WTC11 (cell line): Measurements from ENCODE around the gene GPR156. TPM values are rescaled to one million over a fixed set of nuclear protein-coding genes. Genes with fewer than 3 reads are reported as not detected.

Source experiments
- ATAC-seq: fragments of 200-7000 bp; cut with Tn5 transposase; 2 replicates; pipeline ENCODE4 v1.10.0; 2021; ENCODE audit warnings: mild to moderate bottlenecking, moderate library complexity
- CTCF ChIA-PET: fragments of 300-600 bp; sonication (Branson Sonifier 250); formaldehyde crosslinking; loops from one replicate; lab custom pipeline; 2021; ENCODE audit warnings: antibody characterized with exemption; lab: Charles Lee
- POLR2A ChIA-PET: fragments of 350-600 bp; sonication (Branson Sonifier 250); formaldehyde crosslinking; loops from one replicate; lab custom pipeline; 2021; ENCODE audit warnings: antibody characterized with exemption; lab: Charles Lee
- DNase-seq: peaks from one replicate; pipeline ENCODE4 v3.0.0; 2021; ENCODE audit warnings: low spot score
- H3K27ac Mint-ChIP-seq: 2 replicates; pipeline ENCODE4 v1.8.0; 2021; ENCODE audit warnings: mixed read lengths
- H3K27me3 Mint-ChIP-seq: 2 replicates; pipeline ENCODE4 v1.8.0; 2021; ENCODE audit warnings: low read depth, mild to moderate bottlenecking, moderate library complexity, mixed read lengths
- H3K36me3 Mint-ChIP-seq: 2 replicates; pipeline ENCODE4 v1.8.0; 2021; ENCODE audit warnings: mixed read lengths
- H3K4me1 Mint-ChIP-seq: 2 replicates; pipeline ENCODE4 v1.8.0; 2022; ENCODE audit warnings: mixed read lengths
- H3K4me3 Mint-ChIP-seq: 2 replicates; pipeline ENCODE4 v1.8.0; 2021; ENCODE audit warnings: mild to moderate bottlenecking, moderate library complexity, mixed read lengths
- H3K9me3 Mint-ChIP-seq: 2 replicates; pipeline ENCODE4 v1.8.0; 2021; ENCODE audit warnings: mixed read lengths
- CBFB ChIP-seq: sonication (generic); formaldehyde crosslinking; IDR thresholded peaks from 2 replicates; pipeline ENCODE4 v1.8.1; 2022; ENCODE audit warnings: mild to moderate bottlenecking, low read depth, missing genetic modification reagents
- CDX4 ChIP-seq: fragments of 250-450 bp; sonication (Bioruptor Pico); IDR thresholded peaks from 2 replicates; pipeline ENCODE4 v1.9.0; 2021; ENCODE audit warnings: moderate library complexity, mild to moderate bottlenecking, inconsistent platforms, borderline replicate concordance
- HMGA2 ChIP-seq: fragments of 250-450 bp; sonication (Bioruptor Pico); IDR thresholded peaks from 2 replicates; pipeline ENCODE4 v1.4.0; 2021; ENCODE audit warnings: mild to moderate bottlenecking, moderate library complexity
- IRF2 ChIP-seq: sonication (generic); formaldehyde crosslinking; IDR thresholded peaks from 2 replicates; pipeline ENCODE4 v1.8.0; 2022; ENCODE audit warnings: low read depth, missing genetic modification reagents, borderline replicate concordance
- JAZF1 ChIP-seq: fragments of 250-450 bp; sonication (Bioruptor Pico); IDR thresholded peaks from 2 replicates; pipeline ENCODE4 v1.9.0; 2021; ENCODE audit warnings: moderate library complexity, mild to moderate bottlenecking, inconsistent platforms
- MXD4 ChIP-seq: fragments of 250-450 bp; sonication (Bioruptor Pico); IDR thresholded peaks from 2 replicates; pipeline ENCODE4 v1.8.0; 2021; ENCODE audit warnings: mild to moderate bottlenecking, moderate library complexity, borderline replicate concordance
- NR1H2 ChIP-seq: sonication (generic); formaldehyde crosslinking; IDR thresholded peaks from 2 replicates; pipeline ENCODE4 v1.9.0; 2021; ENCODE audit warnings: mild to moderate bottlenecking, moderate library complexity, missing genetic modification reagents
- NR3C1 ChIP-seq: sonication (generic); formaldehyde crosslinking; conservative IDR thresholded peaks from 2 replicates; pipeline ENCODE4 v1.8.1; 2023; ENCODE audit warnings: low read depth, mild to moderate bottlenecking, missing genetic modification reagents
- RORB ChIP-seq: fragments of 250-450 bp; sonication (Bioruptor Pico); IDR thresholded peaks from 2 replicates; pipeline ENCODE4 v1.9.0; 2021; ENCODE audit warnings: mild to moderate bottlenecking
- SP1 ChIP-seq: sonication (generic); formaldehyde crosslinking; conservative IDR thresholded peaks from 2 replicates; pipeline ENCODE4 v1.8.1; 2022; ENCODE audit warnings: missing genetic modification reagents
- TEAD4 ChIP-seq: sonication (generic); formaldehyde crosslinking; IDR thresholded peaks from 2 replicates; pipeline ENCODE4 v1.8.0; 2022; ENCODE audit warnings: mild to moderate bottlenecking, missing genetic modification reagents
- ZNF263 ChIP-seq: sonication (generic); formaldehyde crosslinking; IDR thresholded peaks from 2 replicates; pipeline ENCODE4 v1.8.1; 2022; ENCODE audit warnings: low read depth, mild to moderate bottlenecking, moderate library complexity, missing genetic modification reagents
- ZNF317 ChIP-seq: sonication (generic); formaldehyde crosslinking; IDR thresholded peaks from 2 replicates; pipeline ENCODE4 v1.8.1; 2023; ENCODE audit warnings: low read depth, mild to moderate bottlenecking, moderate library complexity, missing genetic modification reagents, borderline replicate concordance
- ZNF416 ChIP-seq: fragments of 250-450 bp; sonication (Bioruptor Pico); IDR thresholded peaks from 2 replicates; pipeline ENCODE4 v1.9.0; 2021; ENCODE audit warnings: mild to moderate bottlenecking, inconsistent platforms
- total RNA-seq: library from RNA; stranded (reverse); gene quantifications from 3 replicates; pipeline ENCODE4 v1.2.3, GENCODE V29; 2021
- TF ChIP-seq, protein P1 (sequence below): sonication (generic); formaldehyde crosslinking; conservative IDR thresholded peaks from 2 replicates; pipeline ENCODE4 v1.8.1; 2022; ENCODE audit warnings: mild to moderate bottlenecking, missing genetic modification reagents
- TF ChIP-seq, protein P2 (sequence below): sonication (generic); formaldehyde crosslinking; IDR thresholded peaks from 2 replicates; pipeline ENCODE4 v1.8.1; 2023; ENCODE audit warnings: mild to moderate bottlenecking, missing genetic modification reagents, moderate library complexity
- TF ChIP-seq, protein P3 (sequence below): fragments of 250-450 bp; sonication (Bioruptor Pico); IDR thresholded peaks from 2 replicates; pipeline ENCODE4 v1.9.0; 2021; ENCODE audit warnings: mild to moderate bottlenecking
- TF ChIP-seq, protein P4 (sequence below): sonication (generic); formaldehyde crosslinking; IDR thresholded peaks from 2 replicates; pipeline ENCODE4 v1.8.1; 2023; ENCODE audit warnings: mild to moderate bottlenecking, missing genetic modification reagents, borderline replicate concordance
- TF ChIP-seq, protein P5 (sequence below): sonication (generic); formaldehyde crosslinking; IDR thresholded peaks from 2 replicates; pipeline ENCODE4 v1.8.0; 2022; ENCODE audit warnings: mild to moderate bottlenecking, missing genetic modification reagents
- TF ChIP-seq, protein P6 (sequence below): sonication (generic); formaldehyde crosslinking; IDR thresholded peaks from 2 replicates; pipeline ENCODE4 v1.8.1; 2022; ENCODE audit warnings: low read depth, mild to moderate bottlenecking, moderate library complexity, missing genetic modification reagents, borderline replicate concordance

GPR156 gene
- total RNA-seq, 1 experiment from 2014 or later: 0.72 TPM

DNA sequence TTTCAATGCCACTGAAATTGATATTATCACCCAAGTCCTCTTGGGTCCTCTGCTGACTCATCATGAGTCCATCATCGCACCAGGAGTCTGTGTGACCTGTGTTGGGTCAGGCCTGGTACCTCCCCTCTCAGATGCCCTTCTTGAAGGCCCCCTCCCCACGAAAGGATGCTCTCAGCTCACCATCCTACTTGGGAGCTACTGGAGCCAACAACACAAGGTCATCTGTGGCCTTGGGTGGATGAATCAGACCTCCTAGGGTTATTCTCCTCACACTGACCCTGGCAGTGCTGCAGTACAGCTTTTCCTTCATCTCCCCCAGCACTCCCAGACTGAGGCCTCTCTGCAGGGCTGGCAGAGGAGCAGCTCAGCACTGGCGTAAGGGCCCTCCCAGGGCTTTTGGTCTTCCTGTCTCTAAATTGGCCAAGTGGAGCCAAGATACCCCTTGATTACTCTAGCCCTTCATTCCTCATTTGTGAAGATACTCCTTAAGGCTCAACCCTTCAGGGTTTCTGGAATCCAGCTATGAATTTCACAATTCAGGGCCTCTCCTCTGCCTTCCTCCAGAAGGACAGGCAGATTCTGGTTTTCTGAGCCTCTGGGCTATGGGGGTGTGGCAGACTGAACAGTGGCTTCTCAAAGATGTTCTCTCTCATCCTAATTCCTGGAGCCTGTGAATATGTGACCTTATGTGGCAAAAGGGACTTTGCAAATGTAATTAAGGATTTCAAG lies 110.0 kb downstream of the GPR156 start:
- TF ChIP-seq, protein P1, sequence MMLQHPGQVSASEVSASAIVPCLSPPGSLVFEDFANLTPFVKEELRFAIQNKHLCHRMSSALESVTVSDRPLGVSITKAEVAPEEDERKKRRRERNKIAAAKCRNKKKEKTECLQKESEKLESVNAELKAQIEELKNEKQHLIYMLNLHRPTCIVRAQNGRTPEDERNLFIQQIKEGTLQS (CRISPR knock-in tag): no peak
- no peak for TF ChIP-seq SP1 (CRISPR knock-in tag)
- TF ChIP-seq HMGA2 (CRISPR knock-in tag): no peak
- TF ChIP-seq, protein P2, sequence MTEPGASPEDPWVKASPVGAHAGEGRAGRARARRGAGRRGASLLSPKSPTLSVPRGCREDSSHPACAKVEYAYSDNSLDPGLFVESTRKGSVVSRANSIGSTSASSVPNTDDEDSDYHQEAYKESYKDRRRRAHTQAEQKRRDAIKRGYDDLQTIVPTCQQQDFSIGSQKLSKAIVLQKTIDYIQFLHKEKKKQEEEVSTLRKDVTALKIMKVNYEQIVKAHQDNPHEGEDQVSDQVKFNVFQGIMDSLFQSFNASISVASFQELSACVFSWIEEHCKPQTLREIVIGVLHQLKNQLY (CRISPR knock-in tag): no peak
- no peak for TF ChIP-seq ZNF263 (CRISPR knock-in tag)
- TF ChIP-seq JAZF1 (CRISPR knock-in tag): no peak
- TF ChIP-seq, protein P3, sequence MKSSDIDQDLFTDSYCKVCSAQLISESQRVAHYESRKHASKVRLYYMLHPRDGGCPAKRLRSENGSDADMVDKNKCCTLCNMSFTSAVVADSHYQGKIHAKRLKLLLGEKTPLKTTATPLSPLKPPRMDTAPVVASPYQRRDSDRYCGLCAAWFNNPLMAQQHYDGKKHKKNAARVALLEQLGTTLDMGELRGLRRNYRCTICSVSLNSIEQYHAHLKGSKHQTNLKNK (CRISPR knock-in tag): no peak
- TF ChIP-seq, protein P4, sequence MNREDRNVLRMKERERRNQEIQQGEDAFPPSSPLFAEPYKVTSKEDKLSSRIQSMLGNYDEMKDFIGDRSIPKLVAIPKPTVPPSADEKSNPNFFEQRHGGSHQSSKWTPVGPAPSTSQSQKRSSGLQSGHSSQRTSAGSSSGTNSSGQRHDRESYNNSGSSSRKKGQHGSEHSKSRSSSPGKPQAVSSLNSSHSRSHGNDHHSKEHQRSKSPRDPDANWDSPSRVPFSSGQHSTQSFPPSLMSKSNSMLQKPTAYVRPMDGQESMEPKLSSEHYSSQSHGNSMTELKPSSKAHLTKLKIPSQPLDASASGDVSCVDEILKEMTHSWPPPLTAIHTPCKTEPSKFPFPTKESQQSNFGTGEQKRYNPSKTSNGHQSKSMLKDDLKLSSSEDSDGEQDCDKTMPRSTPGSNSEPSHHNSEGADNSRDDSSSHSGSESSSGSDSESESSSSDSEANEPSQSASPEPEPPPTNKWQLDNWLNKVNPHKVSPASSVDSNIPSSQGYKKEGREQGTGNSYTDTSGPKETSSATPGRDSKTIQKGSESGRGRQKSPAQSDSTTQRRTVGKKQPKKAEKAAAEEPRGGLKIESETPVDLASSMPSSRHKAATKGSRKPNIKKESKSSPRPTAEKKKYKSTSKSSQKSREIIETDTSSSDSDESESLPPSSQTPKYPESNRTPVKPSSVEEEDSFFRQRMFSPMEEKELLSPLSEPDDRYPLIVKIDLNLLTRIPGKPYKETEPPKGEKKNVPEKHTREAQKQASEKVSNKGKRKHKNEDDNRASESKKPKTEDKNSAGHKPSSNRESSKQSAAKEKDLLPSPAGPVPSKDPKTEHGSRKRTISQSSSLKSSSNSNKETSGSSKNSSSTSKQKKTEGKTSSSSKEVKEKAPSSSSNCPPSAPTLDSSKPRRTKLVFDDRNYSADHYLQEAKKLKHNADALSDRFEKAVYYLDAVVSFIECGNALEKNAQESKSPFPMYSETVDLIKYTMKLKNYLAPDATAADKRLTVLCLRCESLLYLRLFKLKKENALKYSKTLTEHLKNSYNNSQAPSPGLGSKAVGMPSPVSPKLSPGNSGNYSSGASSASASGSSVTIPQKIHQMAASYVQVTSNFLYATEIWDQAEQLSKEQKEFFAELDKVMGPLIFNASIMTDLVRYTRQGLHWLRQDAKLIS (CRISPR knock-in tag): no peak
- POLR2A ChIA-PET: interaction anchor here (1.3 kb wide), 1 partner anchor 81 kb away, joined by 3 read pairs; no protein-coding TSS in a partner anchor
- no peak overlapping the region for H3K27ac Mint-ChIP-seq
- ATAC-seq (no peak), DNase-seq (no peak)
- no peaks in the 10 kb centered on the region for H3K27me3 Mint-ChIP-seq
- H3K4me1 Mint-ChIP-seq: peaks cover 13% of the 10 kb centered on the region
- CTCF ChIA-PET: interaction anchor here (1.5 kb wide), 1 partner anchor 27 kb away, joined by 7 read pairs; no protein-coding TSS in a partner anchor
- no peaks in the 10 kb centered on the region for H3K9me3 Mint-ChIP-seq
- no peaks in the 10 kb centered on the region for H3K36me3 Mint-ChIP-seq
- H3K4me3 Mint-ChIP-seq: no peak overlapping the region

GRCh38 chr3:120173056-120173675 lies 111.9 kb downstream of the GPR156 start:
- no peak overlapping the region for H3K4me3 Mint-ChIP-seq
- no peak for ATAC-seq
- CTCF ChIA-PET: interaction anchor here (1.6 kb wide), 1 partner anchor 26 kb away, joined by 4 read pairs; no protein-coding TSS in a partner anchor
- H3K9me3 Mint-ChIP-seq: no peaks in the 10 kb centered on the region
- H3K4me1 Mint-ChIP-seq: peaks cover 13% of the 10 kb centered on the region
- no peaks in the 10 kb centered on the region for H3K27me3 Mint-ChIP-seq
- H3K27ac Mint-ChIP-seq: no peak overlapping the region
- DNase-seq: no peak
- POLR2A ChIA-PET: interaction anchor here (0.6 kb wide), 1 partner anchor 9 kb away, joined by 5 read pairs; no protein-coding TSS in a partner anchor
- H3K36me3 Mint-ChIP-seq: no peaks in the 10 kb centered on the region
- TF ChIP-seq NR3C1 (no peak), ZNF317 (CRISPR knock-in tag) (no peak), ZNF416 (CRISPR knock-in tag) (no peak), IRF2 (CRISPR knock-in tag) (no peak), TEAD4 (CRISPR knock-in tag) (no peak), RORB (CRISPR knock-in tag) (no peak), MXD4 (CRISPR knock-in tag) (no peak), CDX4 (no peak), NR1H2 (CRISPR knock-in tag) (no peak), CBFB (CRISPR knock-in tag) (no peak)
- TF ChIP-seq, protein P5, sequence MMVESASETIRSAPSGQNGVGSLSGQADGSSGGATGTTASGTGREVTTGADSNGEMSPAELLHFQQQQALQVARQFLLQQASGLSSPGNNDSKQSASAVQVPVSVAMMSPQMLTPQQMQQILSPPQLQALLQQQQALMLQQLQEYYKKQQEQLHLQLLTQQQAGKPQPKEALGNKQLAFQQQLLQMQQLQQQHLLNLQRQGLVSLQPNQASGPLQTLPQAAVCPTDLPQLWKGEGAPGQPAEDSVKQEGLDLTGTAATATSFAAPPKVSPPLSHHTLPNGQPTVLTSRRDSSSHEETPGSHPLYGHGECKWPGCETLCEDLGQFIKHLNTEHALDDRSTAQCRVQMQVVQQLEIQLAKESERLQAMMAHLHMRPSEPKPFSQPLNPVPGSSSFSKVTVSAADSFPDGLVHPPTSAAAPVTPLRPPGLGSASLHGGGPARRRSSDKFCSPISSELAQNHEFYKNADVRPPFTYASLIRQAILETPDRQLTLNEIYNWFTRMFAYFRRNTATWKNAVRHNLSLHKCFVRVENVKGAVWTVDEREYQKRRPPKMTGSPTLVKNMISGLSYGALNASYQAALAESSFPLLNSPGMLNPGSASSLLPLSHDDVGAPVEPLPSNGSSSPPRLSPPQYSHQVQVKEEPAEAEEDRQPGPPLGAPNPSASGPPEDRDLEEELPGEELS: no peak
- TF ChIP-seq, protein P6, sequence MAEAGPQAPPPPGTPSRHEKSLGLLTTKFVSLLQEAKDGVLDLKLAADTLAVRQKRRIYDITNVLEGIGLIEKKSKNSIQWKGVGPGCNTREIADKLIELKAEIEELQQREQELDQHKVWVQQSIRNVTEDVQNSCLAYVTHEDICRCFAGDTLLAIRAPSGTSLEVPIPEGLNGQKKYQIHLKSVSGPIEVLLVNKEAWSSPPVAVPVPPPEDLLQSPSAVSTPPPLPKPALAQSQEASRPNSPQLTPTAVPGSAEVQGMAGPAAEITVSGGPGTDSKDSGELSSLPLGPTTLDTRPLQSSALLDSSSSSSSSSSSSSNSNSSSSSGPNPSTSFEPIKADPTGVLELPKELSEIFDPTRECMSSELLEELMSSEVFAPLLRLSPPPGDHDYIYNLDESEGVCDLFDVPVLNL: no peak
